MCF 10A (cell line): Measurements from ENCODE around the gene SMARCC1. TPM values are rescaled to one million over a fixed set of nuclear protein-coding genes. Genes with fewer than 3 reads are reported as not detected.
A peak's percentile ranks its signal among the peaks of the same experiment; 100 is the strongest.

Source experiments
- BruUV-seq: library from RNA; stranded (reverse); fragments of 400-500 nt; replicated peaks from 2 replicates; lab custom pipeline; 2021; lab: Mats Ljungman, UMichigan
- CTCF ChIA-PET: fragments of 300-600 bp; sonication (Branson Sonifier 250); formaldehyde crosslinking; extraction: SDS; loops from one replicate; lab custom pipeline; 2021; ENCODE audit warnings: antibody characterized with exemption, inconsistent platforms; lab: Yijun Ruan, JAX
- POLR2A ChIA-PET: fragments of 300-600, 350-650 bp; sonication (Branson Sonifier 250); formaldehyde crosslinking; extraction: SDS; loops from one replicate; lab custom pipeline; 2020; ENCODE audit warnings: antibody characterized with exemption, inconsistent platforms; lab: Yijun Ruan, JAX
- DNase-seq: peaks from one replicate; pipeline ENCODE4 v3.0.0-alpha.2; 2018; ENCODE audit not compliant: unreplicated experiment
- H3K27ac Mint-ChIP-seq: one replicate; pipeline ENCODE4 v1.8.0; 2022; ENCODE audit warnings: mild to moderate bottlenecking, low read depth, mixed read lengths; ENCODE audit not compliant: unreplicated experiment
- H3K27me3 Mint-ChIP-seq: one replicate; pipeline ENCODE4 v1.8.0; 2022; ENCODE audit warnings: mixed read lengths; ENCODE audit not compliant: insufficient read depth, unreplicated experiment
- H3K36me3 Mint-ChIP-seq: one replicate; pipeline ENCODE4 v1.8.0; 2022; ENCODE audit warnings: mild to moderate bottlenecking, moderate library complexity, mixed read lengths; ENCODE audit not compliant: insufficient read depth, unreplicated experiment
- H3K4me1 Mint-ChIP-seq: one replicate; pipeline ENCODE4 v1.8.0; 2022; ENCODE audit warnings: mixed read lengths; ENCODE audit not compliant: insufficient read depth, unreplicated experiment
- H3K4me3 Mint-ChIP-seq: one replicate; pipeline ENCODE4 v1.8.0; 2022; ENCODE audit warnings: mild to moderate bottlenecking, moderate library complexity, mixed read lengths; ENCODE audit not compliant: unreplicated experiment
- H3K9me3 Mint-ChIP-seq: one replicate; pipeline ENCODE4 v1.8.0; 2022; ENCODE audit warnings: mixed read lengths; ENCODE audit not compliant: unreplicated experiment
- CTCF ChIP-seq: fragments of 200-600 bp; IDR thresholded peaks from one replicate; pipeline ENCODE4 v1.8.0; 2022; ENCODE audit warnings: antibody characterized with exemption, mild to moderate bottlenecking; ENCODE audit not compliant: unreplicated experiment
- intact Hi-C: fragments of 100-400 bp; cut with micrococcal nuclease; formaldehyde crosslinking; loops from 2 replicates; pipeline ENCODE4 v1.14.1; 2022
- total RNA-seq: library from RNA; stranded (reverse); gene quantifications from 2 replicates; pipeline ENCODE4 v1.2.3, GENCODE V29; 2022

Gene SMARCC1
- total RNA-seq, 1 experiment from 2014 or later: 77.5 TPM

DNA sequence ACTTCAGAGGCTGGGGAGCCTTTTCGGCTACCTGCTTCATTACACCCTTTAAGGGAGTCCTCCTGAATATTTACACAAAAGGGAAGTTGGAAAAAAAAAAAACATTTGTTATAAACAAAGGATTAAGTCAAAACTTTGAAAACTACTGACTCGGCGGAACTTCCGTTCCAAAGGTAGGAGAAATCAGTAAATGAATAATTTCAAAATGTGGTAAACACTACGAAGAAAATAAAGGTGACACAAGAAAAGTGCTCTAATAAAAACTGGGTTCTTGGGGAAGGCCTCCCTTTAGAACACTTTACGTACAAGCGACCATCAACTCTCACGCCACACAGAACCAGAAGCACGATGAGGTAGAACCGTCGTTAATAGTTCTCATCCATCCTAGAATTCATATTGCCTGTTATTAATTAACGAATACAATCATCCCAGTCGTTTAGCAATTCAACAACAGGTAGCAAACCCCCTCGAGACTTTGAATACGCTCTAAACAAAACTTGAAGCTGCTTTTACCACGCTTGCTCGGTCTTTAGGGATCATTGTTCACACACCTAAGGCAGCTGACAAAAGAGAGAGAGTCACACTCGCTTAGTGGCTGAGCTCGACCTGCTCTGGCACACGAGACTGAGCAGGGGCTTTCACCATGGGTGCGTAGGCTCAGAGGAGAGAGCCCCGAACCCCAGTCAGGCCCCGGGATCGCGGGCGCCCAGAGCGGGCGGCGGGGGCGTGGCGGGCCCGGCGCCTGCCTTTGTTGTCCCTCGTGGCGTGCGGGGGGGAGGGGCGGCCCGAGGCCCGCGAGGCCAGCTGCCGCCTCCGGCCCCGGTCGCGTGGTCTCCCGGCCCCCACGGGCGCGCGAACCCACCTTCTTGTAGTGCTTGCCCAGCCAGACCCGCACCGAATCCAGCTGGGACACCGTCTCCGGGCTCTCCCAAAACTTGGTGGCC is 680 bp downstream of the SMARCC1 start:
- POLR2A ChIA-PET: interaction anchor here (0.6 to 3.5 kb wide), 18 partner anchors 12 to 833 kb away, joined by 3 to 22 read pairs (median 4); partner anchors contain the start of gene DHX30
- TF ChIP-seq CTCF: no peak
- intact Hi-C loops: loop anchor here (10.0 kb wide), 1 partner anchor 116 kb away; no protein-coding TSS in a partner anchor
- Mint-ChIP-seq H3K27ac (peak overlapping the region; percentile 96), H3K36me3 (peaks cover 6% of the 10 kb centered on the region), H3K4me1 (peaks cover 5% of the 10 kb centered on the region), H3K4me3 (peak overlapping the region; percentile 94), H3K27me3 (no peaks in the 10 kb centered on the region), H3K9me3 (no peaks in the 10 kb centered on the region)
- TSS peak; percentile 65 for BruUV-seq
- peak; percentile 55 for DNase-seq
- CTCF ChIA-PET: interaction anchor here (0.6 kb wide), 1 partner anchor 30 kb away, joined by 3 read pairs; no protein-coding TSS in a partner anchor

DNA sequence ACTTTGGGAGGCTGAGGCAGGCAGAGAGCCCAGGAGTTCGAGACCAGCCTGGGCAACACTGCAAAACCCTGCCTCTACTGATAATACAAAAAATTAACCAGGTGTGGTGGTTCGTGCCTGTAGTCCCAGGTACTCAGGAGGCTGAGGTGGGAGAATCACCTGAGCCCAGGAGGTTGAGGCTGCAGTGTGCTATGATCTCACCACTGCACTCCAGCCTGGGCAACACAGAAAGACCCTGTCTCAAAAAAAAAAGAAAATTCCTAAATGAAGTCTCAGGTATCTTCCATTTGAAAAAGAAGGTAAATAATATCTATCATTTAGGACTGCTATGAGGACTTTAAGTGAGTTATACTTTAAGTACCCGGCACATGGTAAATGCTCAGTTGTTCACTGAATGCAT is 2.9 kb downstream of the SMARCC1 start:
- H3K4me1 Mint-ChIP-seq: peaks cover 9% of the 10 kb centered on the region
- POLR2A ChIA-PET: interaction anchor here (0.7 to 3.5 kb wide), 4 partner anchors 18 to 50 kb away, joined by 3 to 22 read pairs (median 6); partner anchors contain the start of gene DHX30
- intact Hi-C loops: no loop called here
- H3K36me3 Mint-ChIP-seq: peaks cover 10% of the 10 kb centered on the region
- no peak for TF ChIP-seq CTCF
- H3K4me3 Mint-ChIP-seq: no peak overlapping the region
- no peak overlapping the region for H3K27ac Mint-ChIP-seq
- no peaks in the 10 kb centered on the region for H3K27me3 Mint-ChIP-seq
- no TSS peak for BruUV-seq
- CTCF ChIA-PET: interaction anchor here (1.2 kb wide), 1 partner anchor 212 kb away, joined by 6 read pairs; no protein-coding TSS in a partner anchor
- H3K9me3 Mint-ChIP-seq: no peaks in the 10 kb centered on the region
- DNase-seq: no peak

- Mint-ChIP-seq H3K27me3 (no peaks in the 10 kb centered on the region), H3K27ac (no peak overlapping the region), H3K9me3 (no peaks in the 10 kb centered on the region), H3K4me3 (no peak overlapping the region), H3K4me1 (peaks cover 5% of the 10 kb centered on the region), H3K36me3 (peaks cover 43% of the 10 kb centered on the region)
- CTCF ChIA-PET: interaction anchor here (0.7 kb wide), 1 partner anchor 385 kb away, joined by 3 read pairs; no protein-coding TSS in a partner anchor
- intact Hi-C loops: no loop called here
- DNase-seq: no peak
- no peak for TF ChIP-seq CTCF
- POLR2A ChIA-PET: interaction anchor here (0.8 to 1.3 kb wide), 3 partner anchors 10 to 12 kb away, joined by 3 to 4 read pairs (median 3); no protein-coding TSS in a partner anchor
- no TSS peak for BruUV-seq
Measured at GRCh38 chr3:47772788-47773187, 8.9 kb downstream of the SMARCC1 start.

GRCh38 chr3:47772047-47772446 is 9.6 kb downstream of the SMARCC1 start:
- no peaks in the 10 kb centered on the region for H3K27me3 Mint-ChIP-seq
- no peak overlapping the region for H3K27ac Mint-ChIP-seq
- peaks cover 5% of the 10 kb centered on the region for H3K4me1 Mint-ChIP-seq
- POLR2A ChIA-PET: interaction anchor here (0.8 to 1.3 kb wide), 3 partner anchors 9 to 12 kb away, joined by 3 to 4 read pairs (median 3); no protein-coding TSS in a partner anchor
- no peak overlapping the region for H3K4me3 Mint-ChIP-seq
- no peak for DNase-seq
- H3K36me3 Mint-ChIP-seq: peaks cover 48% of the 10 kb centered on the region
- CTCF ChIA-PET: interaction anchor here (0.7 kb wide), 1 partner anchor 386 kb away, joined by 3 read pairs; no protein-coding TSS in a partner anchor
- intact Hi-C loops: no loop called here
- H3K9me3 Mint-ChIP-seq: no peaks in the 10 kb centered on the region
- TF ChIP-seq CTCF: no peak
- BruUV-seq: no TSS peak
